B cell (primary cell): ENCODE data around the gene CPNE4. TPM values are rescaled to one million over a fixed set of nuclear protein-coding genes. Genes with fewer than 3 reads are reported as not detected.

Experiments used
- ATAC-seq: fragments of 200-7000 bp; cut with Tn5 transposase; one replicate; pipeline ENCODE4 v1.10.0; 2021; ENCODE audit warnings: low read depth, mild to moderate bottlenecking, moderate number of reproducible peaks, moderate library complexity
- CTCF ChIA-PET: fragments of 350-600 bp; sonication (Branson Sonifier 250); formaldehyde crosslinking; loops from one replicate; lab custom pipeline; 2021; ENCODE audit warnings: antibody characterized with exemption, inconsistent platforms; lab: Charles Lee
- POLR2A ChIA-PET: fragments of 350-600 bp; sonication (Branson Sonifier 250); formaldehyde crosslinking; loops from one replicate; lab custom pipeline; 2021; ENCODE audit warnings: antibody characterized with exemption; lab: Charles Lee
- DNase-seq: peaks from one replicate; pipeline ENCODE4 v3.0.0; 2013
- H2AFZ ChIP-seq: 2 replicates; pipeline ENCODE4 v1.6.1; 2012; ENCODE audit warnings: mild to moderate bottlenecking, low read depth, low read length; ENCODE audit not compliant: insufficient read depth, poor library complexity, severe bottlenecking
- H3K27ac ChIP-seq, 2 donors: 1 replicate in 1 of 2; 2 replicates in 1 of 2; pipeline ENCODE4 v1.5.1; 2012 to 2013; ENCODE audit warnings: low read length in 2 of 2, mild to moderate bottlenecking in 2 of 2, moderate library complexity in 1 of 2
- H3K27me3 ChIP-seq, 4 experiments: fragments of 200-600 bp in 1 of 4; sonication (generic) in 1 of 4; replicated peaks in 1 of 4; 1 replicate in 2 of 4; 2 replicates in 2 of 4; pipeline versions ENCODE4 v1.6.1 to v1.7.0; 2013 to 2016; ENCODE audit warnings: low read length in 3 of 4, mild to moderate bottlenecking in 2 of 4, mixed read lengths in 1 of 4, moderate library complexity in 1 of 4; ENCODE audit not compliant: insufficient read depth in 4 of 4, control insufficient read depth in 3 of 4; ENCODE audit errors: control extremely low read depth in 1 of 4
- H3K36me3 ChIP-seq, 2 experiments: replicated peaks in 1 of 2; 1 replicate in 1 of 2; 2 replicates in 1 of 2; pipeline versions ENCODE4 v1.6.1 to v1.7.1; 2013; ENCODE audit warnings: low read length in 1 of 2; ENCODE audit not compliant: insufficient read depth in 2 of 2, control insufficient read depth in 1 of 2; ENCODE audit errors: control extremely low read depth in 1 of 2, extremely low read depth in 1 of 2
- H3K4me1 ChIP-seq, 2 donors: fragments of 200-600 bp in 1 of 2; sonication (generic) in 1 of 2; 1 replicate in 1 of 2; 2 replicates in 1 of 2; pipeline versions ENCODE4 v1.5.1 to v1.6.1; 2013 to 2017; ENCODE audit warnings: low read length in 2 of 2; ENCODE audit not compliant: control insufficient read depth in 2 of 2, insufficient read depth in 2 of 2
- H3K4me2 ChIP-seq: replicated peaks from 2 replicates; pipeline ENCODE3; 2012; ENCODE audit warnings: mild to moderate bottlenecking, low read depth, low read length; ENCODE audit not compliant: poor library complexity, severe bottlenecking
- H3K4me3 ChIP-seq, 5 experiments: fragments of 200-600 bp in 1 of 5; sonication (generic) in 1 of 5; 1 replicate in 3 of 5; 2 replicates in 2 of 5; pipeline versions ENCODE4 v1.5.1 to v1.7.0; 2011 to 2016; ENCODE audit warnings: low read length in 4 of 5, mild to moderate bottlenecking in 4 of 5, low read depth in 2 of 5, control low read depth in 1 of 5, moderate library complexity in 1 of 5; ENCODE audit not compliant: insufficient read depth in 1 of 5; ENCODE audit errors: control extremely low read depth in 1 of 5, extremely low read depth in 1 of 5
- H3K79me2 ChIP-seq: fragments of 200-600 bp; sonication (generic); one replicate; pipeline ENCODE4 v1.6.0; 2016; ENCODE audit warnings: low read length; ENCODE audit not compliant: control insufficient read depth, insufficient read depth
- H3K9ac ChIP-seq: fragments of 200-600 bp; sonication (generic); 2 replicates; pipeline ENCODE4 v1.6.1; 2017; ENCODE audit warnings: mild to moderate bottlenecking, low read length, moderate library complexity
- H3K9me3 ChIP-seq, 3 donors: one replicate each; pipeline versions ENCODE4 v1.6.1 to v1.7.1; 2013; ENCODE audit warnings: low read length in 2 of 3; ENCODE audit not compliant: control insufficient read depth in 2 of 3, insufficient read depth in 1 of 3; ENCODE audit errors: control extremely low read depth in 1 of 3
- H4K20me1 ChIP-seq: 2 replicates; pipeline ENCODE4 v1.6.0; 2012; ENCODE audit warnings: mild to moderate bottlenecking, low read length; ENCODE audit not compliant: insufficient read depth, control insufficient read depth, poor library complexity, severe bottlenecking
- H3K27ac Mint-ChIP-seq: one replicate; pipeline ENCODE4 v1.8.0; 2021; ENCODE audit warnings: mixed read lengths
- H3K27me3 Mint-ChIP-seq: one replicate; pipeline ENCODE4 v1.8.0; 2021; ENCODE audit warnings: mixed read lengths
- H3K4me1 Mint-ChIP-seq: one replicate; pipeline ENCODE4 v1.8.0; 2021; ENCODE audit warnings: mixed read lengths
- H3K4me3 Mint-ChIP-seq: one replicate; pipeline ENCODE4 v1.8.0; 2021; ENCODE audit warnings: mixed read lengths
- H3K9me3 Mint-ChIP-seq: one replicate; pipeline ENCODE4 v1.8.0; 2022; ENCODE audit warnings: mixed read lengths; ENCODE audit not compliant: insufficient read depth
- EZH2 ChIP-seq: IDR thresholded peaks from 2 replicates; pipeline ENCODE4 v1.6.1; 2012; ENCODE audit warnings: borderline replicate concordance, low read depth, mild to moderate bottlenecking, moderate library complexity, low read length; ENCODE audit not compliant: insufficient read depth, poor library complexity, severe bottlenecking
- WGBS: methylation state at CpG from one replicate; pipeline ENCODE4 v1.1.5; 2013; ENCODE audit warnings: missing lambda C conversion rate; ENCODE audit not compliant: insufficient coverage; 5-methylcytosine and 5-hydroxymethylcytosine counted together
- intact Hi-C: fragments of 100-400 bp; cut with micrococcal nuclease; formaldehyde crosslinking; loops from one replicate; pipeline ENCODE4 v1.10.0; 2022
- polyA plus RNA-seq: library from polyadenylated mRNA; depleted of rRNA; stranded (reverse); fragments of >200 nt; gene quantifications from 2 replicates; pipeline ENCODE4 v1.2.3, GENCODE V29; 2012
- total RNA-seq, 2 donors: library from RNA; stranded (reverse); fragments of 120-200 nt in 1 of 2; gene quantifications; 1 replicate in 1 of 2; 2 replicates in 1 of 2; pipeline versions ENCODE4 v1.2.3 to v1.2.4, GENCODE V29; 2013 to 2022
- TF ChIP-seq, protein P1 (sequence below): fragments of 200-600 bp; IDR thresholded peaks from one replicate; pipeline ENCODE4 v1.8.0; 2022; ENCODE audit warnings: antibody characterized with exemption, mild to moderate bottlenecking

CPNE4 gene
- total and polyA plus RNA-seq, 2 donors (not counting 1 experiment from before 2014, with no cell fraction given) = not detected

DNA sequence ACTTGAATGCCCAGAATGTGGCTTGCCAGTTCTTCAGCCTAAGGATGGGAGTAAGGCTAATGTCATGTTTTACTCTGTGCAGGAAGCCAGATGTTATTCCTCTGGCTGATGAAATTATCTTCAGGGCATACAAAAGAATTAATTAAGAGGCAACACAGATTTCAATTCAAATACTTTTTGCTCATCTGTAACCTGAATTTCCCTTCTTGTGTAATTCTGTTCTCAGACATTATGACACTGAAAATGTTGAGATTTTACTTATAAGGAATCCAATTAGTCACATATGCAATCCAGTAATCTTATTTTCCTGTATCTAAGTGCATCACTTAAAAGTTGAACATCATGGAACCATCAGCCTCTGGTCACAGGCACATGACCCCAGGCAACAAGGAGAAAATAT is 136.5 kb downstream of the CPNE4 start:
- Histone ChIP-seq H3K4me3 (no peak overlapping the region), H3K27ac (no peak overlapping the region), H4K20me1 (no peaks in the 10 kb centered on the region), H3K9ac (no peak overlapping the region), H2AFZ (no peak overlapping the region), H3K4me2 (no peak overlapping the region), H3K27me3 (no peaks in the 10 kb centered on the region), H3K79me2 (no peaks in the 10 kb centered on the region), H3K4me1 (no peaks in the 10 kb centered on the region), H3K9me3 (no peaks in the 10 kb centered on the region), H3K36me3 (no peaks in the 10 kb centered on the region)
- ATAC-seq (no peak), DNase-seq (no peak)
- Mint-ChIP-seq H3K27me3 (no peaks in the 10 kb centered on the region), H3K27ac (no peak overlapping the region), H3K4me3 (no peak overlapping the region), H3K9me3 (no peaks in the 10 kb centered on the region), H3K4me1 (no peaks in the 10 kb centered on the region)
- ChIA-PET POLR2A (no interaction called here), CTCF (no interaction called here)
- intact Hi-C loops = no loop called here
- no peak for TF ChIP-seq EZH2
- TF ChIP-seq, protein P1, sequence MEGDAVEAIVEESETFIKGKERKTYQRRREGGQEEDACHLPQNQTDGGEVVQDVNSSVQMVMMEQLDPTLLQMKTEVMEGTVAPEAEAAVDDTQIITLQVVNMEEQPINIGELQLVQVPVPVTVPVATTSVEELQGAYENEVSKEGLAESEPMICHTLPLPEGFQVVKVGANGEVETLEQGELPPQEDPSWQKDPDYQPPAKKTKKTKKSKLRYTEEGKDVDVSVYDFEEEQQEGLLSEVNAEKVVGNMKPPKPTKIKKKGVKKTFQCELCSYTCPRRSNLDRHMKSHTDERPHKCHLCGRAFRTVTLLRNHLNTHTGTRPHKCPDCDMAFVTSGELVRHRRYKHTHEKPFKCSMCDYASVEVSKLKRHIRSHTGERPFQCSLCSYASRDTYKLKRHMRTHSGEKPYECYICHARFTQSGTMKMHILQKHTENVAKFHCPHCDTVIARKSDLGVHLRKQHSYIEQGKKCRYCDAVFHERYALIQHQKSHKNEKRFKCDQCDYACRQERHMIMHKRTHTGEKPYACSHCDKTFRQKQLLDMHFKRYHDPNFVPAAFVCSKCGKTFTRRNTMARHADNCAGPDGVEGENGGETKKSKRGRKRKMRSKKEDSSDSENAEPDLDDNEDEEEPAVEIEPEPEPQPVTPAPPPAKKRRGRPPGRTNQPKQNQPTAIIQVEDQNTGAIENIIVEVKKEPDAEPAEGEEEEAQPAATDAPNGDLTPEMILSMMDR = no peak

DNA sequence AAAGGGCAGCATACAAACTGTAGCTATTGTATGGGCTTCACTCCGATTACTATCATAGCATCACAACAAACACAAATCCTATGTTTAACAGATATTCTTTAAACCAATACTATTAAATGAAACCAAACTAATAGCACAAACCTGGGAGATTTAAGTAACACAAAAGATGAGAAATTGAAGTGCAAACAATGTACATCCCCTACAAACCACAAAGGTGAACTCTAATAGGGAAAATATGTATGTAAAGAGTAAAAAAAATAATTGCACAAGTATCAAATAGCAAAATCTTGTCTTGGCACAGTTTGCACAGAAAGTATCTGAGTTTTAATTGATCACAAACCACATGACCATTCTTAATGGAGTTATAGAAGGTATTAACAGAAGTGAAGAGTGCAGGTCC is 138.5 kb downstream of the CPNE4 start:
- Mint-ChIP-seq H3K27ac (no peak overlapping the region), H3K4me3 (no peak overlapping the region), H3K4me1 (no peaks in the 10 kb centered on the region), H3K27me3 (no peaks in the 10 kb centered on the region), H3K9me3 (no peaks in the 10 kb centered on the region)
- POLR2A ChIA-PET = no interaction called here
- no peaks in the 10 kb centered on the region for H4K20me1 ChIP-seq
- no peaks in the 10 kb centered on the region for H3K36me3 ChIP-seq
- ATAC-seq (no peak), DNase-seq (no peak)
- no peak for TF ChIP-seq EZH2
- TF ChIP-seq, protein P1 = no peak
- H3K4me3 ChIP-seq = no peak overlapping the region
- no peaks in the 10 kb centered on the region for H3K4me1 ChIP-seq
- no peak overlapping the region for H3K4me2 ChIP-seq
- WGBS = no CpG with 5 or more reads among the region's 1 CpG
- no peak overlapping the region for H3K27ac ChIP-seq
- intact Hi-C loops = no loop called here
- no peak overlapping the region for H3K9ac ChIP-seq
- CTCF ChIA-PET = no interaction called here
- no peaks in the 10 kb centered on the region for H3K27me3 ChIP-seq
- no peak overlapping the region for H2AFZ ChIP-seq
- H3K9me3 ChIP-seq = no peaks in the 10 kb centered on the region
- no peaks in the 10 kb centered on the region for H3K79me2 ChIP-seq
